Panc1 (cell line): ENCODE measurements around the gene NLRC5.

Experiments used
- CTCF ChIP-seq: fragments of 450-650 bp; IDR thresholded peaks from 2 replicates; pipeline ENCODE4 v1.5.1; 2017; ENCODE audit warnings: mild to moderate bottlenecking
- POLR2AphosphoS5 ChIP-seq: IDR thresholded peaks from 2 replicates; pipeline ENCODE4 v1.6.1; 2012; ENCODE audit warnings: mild to moderate bottlenecking, low read depth, low read length, moderate library complexity
- REST ChIP-seq, 2 experiments: IDR thresholded peaks; 2 replicates each; pipeline ENCODE4 v1.6.1; 2011 to 2012; ENCODE audit warnings: low read depth in 2 of 2, control low read depth in 1 of 2, low read length in 1 of 2, mild to moderate bottlenecking in 1 of 2, moderate library complexity in 1 of 2; ENCODE audit not compliant: insufficient read depth in 1 of 2
- SIN3A ChIP-seq: IDR thresholded peaks from 2 replicates; pipeline ENCODE4 v1.6.1; 2012; ENCODE audit warnings: low read depth, mild to moderate bottlenecking, low read length, moderate library complexity, borderline replicate concordance; ENCODE audit not compliant: insufficient read depth

GRCh38 chr16:57044931-57045693 lies 55.8 kb downstream of the NLRC5 start:
- TF ChIP-seq REST (IDR thresholded peaks at IDR 0.05; ENCODE audit: insufficient read depth in 1 of 2, low read depth in 2 of 2, low read length in 1 of 2) (no peak), CTCF (no peak), SIN3A (no peak), POLR2AphosphoS5 (no peak)
